ENCODE results near the gene SEMA3C. TPM values are rescaled to one million over a fixed set of nuclear protein-coding genes. Genes with fewer than 3 reads are reported as not detected.

SEMA3C gene
- total and polyA plus RNA-seq, 5 donors from 2014 or later: 1.2 TPM; not detected in 4

DNA sequence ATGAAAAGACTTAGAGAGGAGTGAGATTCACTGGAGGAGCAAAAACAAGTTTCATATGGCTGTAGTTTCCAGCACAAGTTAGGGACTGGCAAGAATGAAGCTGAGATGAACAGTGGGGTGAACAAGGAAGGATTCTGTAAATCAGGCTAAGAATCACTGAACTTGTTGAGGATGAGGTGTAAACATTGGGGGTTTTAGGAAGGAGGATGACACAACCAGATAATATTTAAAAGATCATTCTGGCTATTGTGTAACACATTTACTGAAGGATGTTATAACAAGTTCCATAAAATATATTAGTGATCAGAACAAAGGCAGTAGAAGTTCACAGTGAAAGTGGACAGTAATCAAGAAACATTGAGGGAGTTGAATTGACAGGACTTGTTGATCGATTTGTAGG, 211.5 kb downstream of the SEMA3C start:
- H3K9me3 ChIP-seq (ENCODE audit: control insufficient read depth in 2 of 2, low read length in 2 of 2): no peaks in the 10 kb centered on the region
- H3K4me1 ChIP-seq (ENCODE audit: control insufficient read depth, insufficient read depth, low read length, poor library complexity, severe bottlenecking): no peaks in the 10 kb centered on the region
- H3K27me3 ChIP-seq (ENCODE audit: control insufficient read depth, insufficient read depth, low read length): no peaks in the 10 kb centered on the region
- Mint-ChIP-seq H3K36me3 (no peaks in the 10 kb centered on the region), H3K4me3 (no peak overlapping the region), H3K27ac (no peak overlapping the region), H3K27me3 (no peaks in the 10 kb centered on the region), H3K9me3 (peaks cover 0 to 13% (median 5%) of the 10 kb centered on the region in 7 donors), H3K4me1 (no peaks in the 10 kb centered on the region)
- no peak overlapping the region for H3K4me3 ChIP-seq (ENCODE audit: low read depth, low read length)
- no peak for ATAC-seq (ENCODE audit: low read depth in 2 of 2)
- no peaks in the 10 kb centered on the region for H3K36me3 ChIP-seq (ENCODE audit: control insufficient read depth, insufficient read depth, low read length)
- H3K27ac ChIP-seq (ENCODE audit: insufficient read depth, low read length, poor library complexity, severe bottlenecking): no peak overlapping the region
- DNase-seq: no peak

DNA sequence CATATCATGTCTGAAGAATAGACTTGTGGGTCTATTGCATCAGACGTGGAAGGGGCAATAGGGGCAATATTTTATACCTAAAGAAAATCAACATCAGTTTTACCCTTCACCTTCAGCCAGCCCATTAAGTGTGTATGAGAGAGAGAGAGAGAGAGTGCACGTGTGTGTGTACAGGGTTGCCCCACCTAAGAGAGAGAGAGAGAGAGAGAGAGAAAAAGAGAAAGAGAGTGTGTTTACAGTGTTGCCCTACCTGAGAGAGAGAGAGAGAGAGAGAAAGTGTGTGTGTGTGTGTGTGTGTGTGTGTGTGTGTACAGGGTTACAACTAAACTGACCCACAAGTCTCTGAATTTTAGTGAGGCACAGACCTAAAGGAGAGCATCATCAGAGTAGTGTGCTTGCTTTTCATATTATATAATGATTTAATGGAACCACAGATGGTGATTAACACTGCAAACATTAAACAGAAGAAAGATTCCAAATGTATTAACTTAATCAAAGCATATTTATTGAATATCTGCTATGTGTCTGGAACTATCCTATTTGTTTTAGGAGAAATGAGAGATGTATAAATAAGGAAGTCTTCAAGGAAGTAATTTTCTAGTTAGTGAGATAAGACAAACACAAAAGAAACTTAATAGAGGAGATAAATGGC, 213.6 kb downstream of the SEMA3C start:
- H3K36me3 Mint-ChIP-seq: no peaks in the 10 kb centered on the region
- Histone ChIP-seq H3K27me3 (ENCODE audit: control insufficient read depth, insufficient read depth, low read length) (no peaks in the 10 kb centered on the region), H3K4me3 (ENCODE audit: low read depth, low read length) (no peak overlapping the region), H3K9me3 (ENCODE audit: control insufficient read depth in 2 of 2, low read length in 2 of 2) (no peaks in the 10 kb centered on the region), H3K36me3 (ENCODE audit: control insufficient read depth, insufficient read depth, low read length) (no peaks in the 10 kb centered on the region), H3K4me1 (ENCODE audit: control insufficient read depth, insufficient read depth, low read length, poor library complexity, severe bottlenecking) (no peaks in the 10 kb centered on the region), H3K27ac (ENCODE audit: insufficient read depth, low read length, poor library complexity, severe bottlenecking) (no peak overlapping the region)
- no peaks in the 10 kb centered on the region for H3K27me3 Mint-ChIP-seq
- peaks cover 0 to 12% (median 3%) of the 10 kb centered on the region in 7 donors for H3K9me3 Mint-ChIP-seq
- no peak for ATAC-seq (ENCODE audit: low read depth in 2 of 2)
- no peak overlapping the region for H3K4me3 Mint-ChIP-seq
- H3K27ac Mint-ChIP-seq: no peak overlapping the region
- no peaks in the 10 kb centered on the region for H3K4me1 Mint-ChIP-seq
- no peak for DNase-seq

DNA sequence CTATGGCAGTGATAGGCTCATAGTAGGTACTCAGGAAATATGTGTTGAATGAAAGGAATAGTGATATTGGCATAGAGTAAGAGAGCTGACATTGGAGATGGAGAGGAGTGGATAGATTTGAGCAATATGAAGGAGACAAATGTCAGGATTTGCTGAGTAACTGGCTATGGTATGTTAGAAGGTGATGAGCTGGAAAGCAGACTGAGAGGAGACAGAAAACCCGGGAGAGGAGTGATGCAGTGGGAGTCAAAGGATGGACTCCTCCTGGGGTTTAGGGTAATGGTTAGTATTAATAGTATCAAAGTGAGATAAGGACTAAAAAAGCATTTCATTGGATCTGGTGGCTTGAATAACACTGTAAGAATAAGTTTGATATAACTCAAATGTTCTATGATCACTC, 215.6 kb downstream of the SEMA3C start:
- H3K27ac ChIP-seq (ENCODE audit: insufficient read depth, low read length, poor library complexity, severe bottlenecking): no peak overlapping the region
- no peaks in the 10 kb centered on the region for H3K9me3 ChIP-seq (ENCODE audit: control insufficient read depth in 2 of 2, low read length in 2 of 2)
- H3K27me3 Mint-ChIP-seq: no peaks in the 10 kb centered on the region
- H3K9me3 Mint-ChIP-seq: peaks cover 0 to 9% (median 2%) of the 10 kb centered on the region in 7 donors
- H3K4me1 Mint-ChIP-seq: peaks cover 0 to 3% (median 0%) of the 10 kb centered on the region in 4 donors
- no peak overlapping the region for H3K27ac Mint-ChIP-seq
- no peaks in the 10 kb centered on the region for H3K36me3 ChIP-seq (ENCODE audit: control insufficient read depth, insufficient read depth, low read length)
- H3K4me3 Mint-ChIP-seq: no peak overlapping the region
- H3K4me3 ChIP-seq (ENCODE audit: low read depth, low read length): no peak overlapping the region
- H3K36me3 Mint-ChIP-seq: no peaks in the 10 kb centered on the region
- no peaks in the 10 kb centered on the region for H3K4me1 ChIP-seq (ENCODE audit: control insufficient read depth, insufficient read depth, low read length, poor library complexity, severe bottlenecking)
- no peak for ATAC-seq (ENCODE audit: low read depth in 2 of 2)
- DNase-seq: no peak
- no peaks in the 10 kb centered on the region for H3K27me3 ChIP-seq (ENCODE audit: control insufficient read depth, insufficient read depth, low read length)

DNA sequence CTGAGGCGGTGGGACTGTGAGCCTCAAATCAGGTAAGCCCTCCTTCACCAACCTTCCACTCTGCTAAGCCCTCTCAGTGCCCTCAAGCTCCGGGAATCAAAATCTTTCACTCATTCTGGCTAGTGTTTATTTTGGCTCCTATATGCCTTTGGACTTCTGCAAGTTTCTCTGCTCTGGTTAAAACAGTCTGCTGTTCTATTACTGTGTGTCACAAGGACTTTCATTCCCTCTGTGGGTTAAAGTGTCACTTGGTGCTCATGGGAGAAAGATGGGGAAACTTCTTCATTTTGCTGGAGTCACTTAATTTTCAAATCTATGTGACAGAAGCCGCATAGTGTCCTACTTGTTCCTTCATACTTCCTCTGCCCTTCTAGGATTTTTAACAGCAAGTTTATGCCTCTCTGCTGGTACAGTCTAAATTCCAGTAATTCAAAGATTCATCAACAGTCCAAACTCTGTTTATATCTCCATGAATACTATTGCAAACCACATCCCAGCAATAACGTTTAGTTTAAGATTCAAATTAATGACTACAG, 219.1 kb downstream of the SEMA3C start:
- no peaks in the 10 kb centered on the region for H3K36me3 Mint-ChIP-seq
- H3K4me3 ChIP-seq (ENCODE audit: low read depth, low read length): no peak overlapping the region
- no peak for DNase-seq
- H3K9me3 ChIP-seq (ENCODE audit: control insufficient read depth in 2 of 2, low read length in 2 of 2): no peaks in the 10 kb centered on the region
- H3K4me1 ChIP-seq (ENCODE audit: control insufficient read depth, insufficient read depth, low read length, poor library complexity, severe bottlenecking): no peaks in the 10 kb centered on the region
- H3K36me3 ChIP-seq (ENCODE audit: control insufficient read depth, insufficient read depth, low read length): no peaks in the 10 kb centered on the region
- H3K4me3 Mint-ChIP-seq: no peak overlapping the region
- H3K27me3 Mint-ChIP-seq: no peaks in the 10 kb centered on the region
- ATAC-seq (ENCODE audit: low read depth in 2 of 2): no peak
- peaks cover 0 to 5% (median 0%) of the 10 kb centered on the region in 7 donors for H3K9me3 Mint-ChIP-seq
- no peak overlapping the region for H3K27ac Mint-ChIP-seq
- no peak overlapping the region for H3K27ac ChIP-seq (ENCODE audit: insufficient read depth, low read length, poor library complexity, severe bottlenecking)
- H3K4me1 Mint-ChIP-seq: peaks cover 0 to 3% (median 0%) of the 10 kb centered on the region in 4 donors
- H3K27me3 ChIP-seq (ENCODE audit: control insufficient read depth, insufficient read depth, low read length): no peaks in the 10 kb centered on the region

DNA sequence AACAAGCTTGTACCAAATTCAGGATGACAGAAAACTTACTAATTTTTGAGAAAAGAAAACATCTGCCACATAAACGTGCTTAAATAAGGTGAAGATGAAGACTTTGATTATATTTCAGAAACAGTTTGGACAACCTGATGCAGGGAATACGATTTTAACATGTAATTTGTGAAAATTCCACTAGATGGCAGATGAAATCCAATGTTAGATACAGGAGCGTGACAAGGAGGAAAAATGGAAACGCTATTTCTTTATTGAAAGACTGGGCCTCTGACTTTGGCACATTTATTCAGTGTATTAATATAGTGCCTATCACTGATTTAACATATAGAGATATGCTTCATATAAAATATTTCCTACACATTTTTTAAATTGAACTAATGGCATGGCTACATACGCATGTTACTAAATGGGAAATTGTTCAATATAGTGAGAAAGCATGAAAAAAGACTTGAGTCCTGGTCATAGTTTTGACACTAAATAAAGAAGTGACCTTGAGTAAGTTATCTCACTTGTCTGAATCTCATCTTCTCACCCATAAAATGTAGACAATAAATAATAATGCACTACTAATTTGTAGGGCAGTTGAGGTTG, 219.7 kb downstream of the SEMA3C start:
- Mint-ChIP-seq H3K4me3 (no peak overlapping the region), H3K36me3 (no peaks in the 10 kb centered on the region), H3K27ac (no peak overlapping the region), H3K27me3 (no peaks in the 10 kb centered on the region), H3K4me1 (peaks cover 0 to 3% (median 0%) of the 10 kb centered on the region in 4 donors), H3K9me3 (peaks cover 0 to 5% (median 0%) of the 10 kb centered on the region in 7 donors)
- Histone ChIP-seq H3K9me3 (ENCODE audit: control insufficient read depth in 2 of 2, low read length in 2 of 2) (no peaks in the 10 kb centered on the region), H3K4me1 (ENCODE audit: control insufficient read depth, insufficient read depth, low read length, poor library complexity, severe bottlenecking) (no peaks in the 10 kb centered on the region), H3K4me3 (ENCODE audit: low read depth, low read length) (no peak overlapping the region), H3K27ac (ENCODE audit: insufficient read depth, low read length, poor library complexity, severe bottlenecking) (no peak overlapping the region), H3K36me3 (ENCODE audit: control insufficient read depth, insufficient read depth, low read length) (no peaks in the 10 kb centered on the region), H3K27me3 (ENCODE audit: control insufficient read depth, insufficient read depth, low read length) (no peaks in the 10 kb centered on the region)
- DNase-seq (peak in 1 of 3 donors; percentile 27), ATAC-seq (ENCODE audit: low read depth in 2 of 2) (no peak)
